ENCODE measurements around the gene IQCM. TPM values are rescaled to one million over a fixed set of nuclear protein-coding genes. Genes with fewer than 3 reads are reported as not detected.
"Not testable (repeated sequence)": the region's sequence is repeated elsewhere in the genome, so short reads cannot be mapped to it uniquely, and the experiment has no call there.

The IQCM gene
- total RNA-seq, 1 donor from 2014 or later: not detected

- peak; percentile 13 for TF ChIP-seq CTCF (conservative IDR thresholded peaks at IDR 0.05; ENCODE audit: low read depth, low read length)
- no peak overlapping the region for H3K4me3 ChIP-seq (ENCODE audit: low read depth, low read length)
- no peak for DNase-seq (ENCODE audit: low read depth)
Observed at GRCh38 chr4:149511558-149512298, 303.9 kb downstream of the IQCM start.

- not testable (repeated sequence) for H3K4me3 ChIP-seq (ENCODE audit: low read depth, low read length); DNase-seq (ENCODE audit: low read depth)
Observed at GRCh38 chr4:149507309-149507708, 308.3 kb downstream of the IQCM start.

GRCh38 chr4:149500806-149501205 is 314.8 kb downstream of the IQCM start:
- no peak for DNase-seq (ENCODE audit: low read depth)
- TF ChIP-seq CTCF (conservative IDR thresholded peaks at IDR 0.05; ENCODE audit: low read depth, low read length): no peak
- H3K4me3 ChIP-seq (ENCODE audit: low read depth, low read length): no peak overlapping the region

GRCh38 chr4:149499726-149500125 is 315.9 kb downstream of the IQCM start:
- no peak overlapping the region for H3K4me3 ChIP-seq (ENCODE audit: low read depth, low read length)
- no peak for TF ChIP-seq CTCF (conservative IDR thresholded peaks at IDR 0.05; ENCODE audit: low read depth, low read length)
- no peak for DNase-seq (ENCODE audit: low read depth)

GRCh38 chr4:149498246-149498645 is 317.4 kb downstream of the IQCM start:
- H3K4me3 ChIP-seq (ENCODE audit: low read depth, low read length): no peak overlapping the region
- DNase-seq (ENCODE audit: low read depth): no peak
- no peak for TF ChIP-seq CTCF (conservative IDR thresholded peaks at IDR 0.05; ENCODE audit: low read depth, low read length)

- DNase-seq (ENCODE audit: low read depth): peak; percentile 20
- no peak overlapping the region for H3K4me3 ChIP-seq (ENCODE audit: low read depth, low read length)
- TF ChIP-seq CTCF (conservative IDR thresholded peaks at IDR 0.05; ENCODE audit: low read depth, low read length): no peak
Observed at GRCh38 chr4:149493492-149493891, 322.2 kb downstream of the IQCM start.

GRCh38 chr4:149489321-149489720 is 326.3 kb downstream of the IQCM start:
- no peak for TF ChIP-seq CTCF (conservative IDR thresholded peaks at IDR 0.05; ENCODE audit: low read depth, low read length)
- no peak for DNase-seq (ENCODE audit: low read depth)
- H3K4me3 ChIP-seq (ENCODE audit: low read depth, low read length): no peak overlapping the region

Measured in epithelial cell of proximal tubule (primary cell).